T-helper 1 cell treated with Interleukin-12 subunit alpha and Interleukin-12 subunit beta and Interleukin-4 antibody, amounts not matched to agents 30 ng/mL and 1 ng/mL, for 36 hours (primary cell): ENCODE measurements around the gene ZNF746. TPM values are rescaled to one million over a fixed set of nuclear protein-coding genes. Genes with fewer than 3 reads are reported as not detected.
"Not testable (repeated sequence)": the region's sequence is repeated elsewhere in the genome, so short reads cannot be mapped to it uniquely, and the experiment has no call there.

Source experiments
- intact Hi-C: fragments of 100-400 bp; cut with micrococcal nuclease; formaldehyde crosslinking; loops from one replicate; pipeline ENCODE4 v1.15.1; 2024
- total RNA-seq: library from RNA; stranded (reverse); gene quantifications from 2 replicates; pipeline ENCODE4 v1.2.3, GENCODE V29; 2022

The ZNF746 gene
- total RNA-seq, 1 donor from 2014 or later: 28.5 TPM

DNA sequence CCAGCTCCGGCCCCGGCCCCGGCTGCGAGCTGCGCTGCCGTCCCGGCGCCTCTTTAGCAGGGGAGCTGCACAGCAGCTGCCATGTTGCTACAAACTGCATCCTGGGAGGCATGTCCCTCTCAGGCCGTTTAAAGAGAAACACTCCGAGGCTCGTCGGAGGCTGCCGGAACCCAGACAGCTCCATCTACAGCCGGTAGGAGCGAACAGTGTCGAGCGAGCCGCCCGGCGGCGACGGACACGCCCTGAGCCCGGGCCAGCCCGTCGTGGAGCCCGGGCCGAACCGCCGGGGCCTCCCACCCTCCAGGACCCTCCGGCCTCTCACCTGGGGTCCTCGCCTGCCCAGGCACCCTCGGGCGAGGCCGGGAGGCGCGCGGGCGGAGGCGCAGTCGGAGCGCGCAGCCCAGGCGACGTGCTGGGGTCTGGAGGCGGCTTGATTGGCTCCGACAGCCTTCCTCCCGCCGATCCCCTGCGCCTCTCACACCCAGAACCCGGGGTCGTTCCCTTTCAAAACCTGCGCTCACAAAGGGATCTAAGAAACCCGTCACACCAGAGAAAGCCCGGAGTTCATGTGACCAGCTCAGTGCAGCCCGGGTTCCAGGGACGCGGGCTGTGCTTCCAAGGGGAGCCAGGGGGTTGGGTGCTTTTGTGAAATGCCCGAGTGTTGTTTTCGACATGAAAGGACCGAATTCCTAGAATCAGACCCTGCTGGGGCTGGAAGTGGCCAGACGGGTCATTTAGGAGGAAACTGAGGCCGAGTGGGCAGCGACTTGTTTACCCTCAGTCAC, 36.9 kb downstream of the ZNF746 start, which contains the start of gene ZNF777:
ZNF777 (minus strand) TSS at position 570 of the 785 bp plus-strand sequence. CDS start 5,040 bp downstream, outside the sequence.
- intact Hi-C loops: loop anchor here (1.0 to 10.0 kb wide), 13 partner anchors 37 to 378 kb away; partner anchors contain the start of genes ZNF212, ZNF398, ZNF746 and ZNF783

DNA sequence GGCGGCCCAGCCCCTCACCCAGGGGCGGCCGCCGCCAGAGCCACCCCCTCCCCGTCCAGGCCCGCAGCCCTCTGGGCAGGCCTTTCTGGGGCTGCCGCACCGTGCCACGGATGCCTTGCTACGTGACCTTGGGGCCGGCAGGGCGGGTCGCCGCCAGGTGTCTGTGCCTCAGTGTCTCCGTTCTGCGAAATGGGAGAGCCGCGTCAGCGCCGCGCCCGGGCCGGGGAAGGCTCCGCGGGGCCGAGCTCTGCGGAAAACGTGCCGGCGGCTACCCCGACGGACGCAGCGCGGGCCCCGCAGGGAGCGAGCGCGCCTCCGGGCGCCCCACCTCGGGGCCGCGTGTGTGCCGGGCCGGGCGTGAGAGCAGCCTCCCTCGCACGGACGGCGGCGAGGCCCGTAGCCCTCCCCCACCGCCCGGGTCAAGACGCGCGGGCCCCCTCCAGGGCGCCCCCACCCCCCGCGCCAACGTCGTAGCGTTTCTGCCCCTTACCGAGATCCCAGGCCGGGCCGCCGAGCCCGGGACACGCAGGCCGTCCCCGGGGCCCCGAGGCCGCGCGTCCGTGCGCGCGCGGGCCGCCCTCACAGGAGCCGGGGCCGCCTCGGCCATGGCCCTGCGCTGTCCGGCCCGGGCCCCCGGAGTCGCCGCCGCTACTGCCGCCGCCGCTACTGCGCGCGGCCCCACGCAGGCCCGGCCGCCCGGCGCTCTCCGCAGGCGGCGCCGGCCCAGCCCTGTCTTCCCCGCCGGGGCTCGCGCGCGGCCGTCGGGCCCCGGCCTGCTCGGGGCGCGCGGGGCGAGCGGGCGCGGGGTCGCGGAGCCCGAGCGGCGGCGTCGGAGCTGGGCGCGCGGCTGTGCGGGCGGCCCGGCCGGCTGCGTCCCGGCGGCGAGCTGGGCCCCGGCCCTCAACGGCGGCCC, 37.8 kb downstream of the ZNF746 start:
- intact Hi-C loops: loop anchor here (1.0 to 10.0 kb wide), 13 partner anchors 37 to 379 kb away; partner anchors contain the start of genes ZNF212, ZNF398, ZNF746 and ZNF783

DNA sequence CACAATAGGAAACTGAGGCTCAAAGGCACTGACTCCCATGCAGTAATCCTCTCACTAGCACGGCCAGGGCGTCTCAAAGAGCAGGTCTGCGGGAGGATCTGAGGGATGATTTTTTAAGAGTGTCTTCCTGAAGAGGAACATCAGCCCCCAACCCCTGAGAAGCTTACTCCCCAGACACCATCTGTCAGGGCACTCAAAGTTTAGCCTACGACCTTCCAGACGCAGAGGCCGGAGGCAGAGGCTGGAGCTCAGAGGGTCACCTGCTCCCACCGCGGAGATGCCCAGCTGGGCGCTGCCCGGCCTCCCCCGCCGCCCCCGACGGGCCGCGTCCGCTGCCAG, 38.4 kb downstream of the ZNF746 start:
- intact Hi-C loops: no loop called here

DNA sequence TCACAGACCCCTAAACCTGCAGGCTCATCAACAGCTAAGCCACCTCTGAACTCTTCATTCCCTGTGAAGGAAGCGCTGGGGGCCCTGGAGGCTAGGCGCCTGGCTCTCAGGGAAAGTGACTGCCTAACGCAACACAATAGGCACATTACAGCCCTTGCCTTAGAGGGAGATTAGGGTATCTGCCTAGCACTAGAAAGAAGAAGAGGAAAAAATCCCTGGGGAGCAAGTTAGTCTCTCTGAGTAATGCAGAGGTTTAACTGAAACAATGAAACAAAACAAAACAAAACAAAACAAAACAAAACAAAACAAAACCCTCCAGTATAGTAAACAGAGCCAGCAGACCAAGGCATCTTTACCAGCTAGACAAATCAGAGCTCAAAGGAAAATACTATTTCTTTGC, 39.4 kb downstream of the ZNF746 start:
- intact Hi-C loops: no loop called here

DNA sequence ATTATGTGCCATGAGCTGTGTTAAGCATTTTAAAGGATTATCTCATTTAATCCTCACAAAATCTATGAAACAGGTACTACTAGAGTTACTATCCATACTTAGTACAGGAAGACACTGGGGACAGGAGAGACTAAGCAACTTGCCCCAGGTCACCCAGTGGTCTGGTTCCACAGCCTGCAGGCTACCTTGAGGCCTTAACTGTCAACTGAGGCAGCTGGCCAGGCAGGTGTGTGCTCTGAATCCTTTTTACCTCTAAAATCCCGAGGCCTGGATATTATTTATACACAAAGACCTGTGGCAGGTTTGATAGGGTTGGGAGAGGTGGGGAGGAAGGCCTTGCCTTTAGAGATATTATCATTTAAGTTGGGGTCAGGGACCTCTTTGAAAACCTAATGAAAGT, 39.8 kb downstream of the ZNF746 start:
- intact Hi-C loops: no loop called here

DNA sequence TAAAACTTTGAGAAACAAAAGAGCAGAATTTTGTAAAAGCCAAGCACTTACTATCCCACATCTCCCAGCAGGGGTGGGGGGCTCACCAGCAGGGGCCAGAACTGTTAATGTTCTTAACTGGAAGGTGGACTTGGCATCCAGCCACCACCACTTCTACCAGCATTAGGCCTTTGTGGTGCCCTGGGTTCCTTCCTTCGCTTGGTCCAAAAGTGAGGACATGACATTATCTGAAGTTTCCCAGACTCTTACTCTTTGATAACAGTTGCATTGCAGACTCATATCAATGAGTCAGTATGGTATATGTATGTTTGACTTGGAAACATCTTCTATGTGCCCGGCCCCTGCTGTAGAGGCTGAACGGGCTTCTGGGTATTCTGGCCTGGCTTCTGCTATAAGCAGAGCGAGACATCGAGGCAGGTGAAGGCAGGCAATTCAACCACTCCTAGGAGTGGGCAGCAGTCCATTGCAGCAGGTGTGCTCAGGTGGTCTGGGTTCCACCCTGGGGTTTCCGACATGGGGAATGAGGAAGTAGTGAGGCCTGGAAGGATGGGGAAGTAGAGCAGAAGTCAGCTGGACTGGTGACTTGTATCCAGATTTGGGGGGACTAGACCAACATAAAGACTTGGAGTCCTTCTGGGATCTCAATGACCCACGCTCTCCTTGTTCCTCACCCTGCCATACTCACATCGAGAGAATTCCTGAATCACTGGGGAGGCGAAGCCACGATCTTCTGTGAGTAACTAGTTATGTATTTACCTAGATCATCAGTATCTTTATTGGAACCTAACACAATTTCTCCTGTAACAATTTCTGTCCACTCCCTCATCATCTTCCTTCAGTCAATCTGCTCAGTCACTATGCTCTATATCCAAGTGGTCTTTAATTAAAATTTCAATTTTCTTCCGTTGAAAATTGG, 40.8 kb downstream of the ZNF746 start:
- intact Hi-C loops: no loop called here

DNA sequence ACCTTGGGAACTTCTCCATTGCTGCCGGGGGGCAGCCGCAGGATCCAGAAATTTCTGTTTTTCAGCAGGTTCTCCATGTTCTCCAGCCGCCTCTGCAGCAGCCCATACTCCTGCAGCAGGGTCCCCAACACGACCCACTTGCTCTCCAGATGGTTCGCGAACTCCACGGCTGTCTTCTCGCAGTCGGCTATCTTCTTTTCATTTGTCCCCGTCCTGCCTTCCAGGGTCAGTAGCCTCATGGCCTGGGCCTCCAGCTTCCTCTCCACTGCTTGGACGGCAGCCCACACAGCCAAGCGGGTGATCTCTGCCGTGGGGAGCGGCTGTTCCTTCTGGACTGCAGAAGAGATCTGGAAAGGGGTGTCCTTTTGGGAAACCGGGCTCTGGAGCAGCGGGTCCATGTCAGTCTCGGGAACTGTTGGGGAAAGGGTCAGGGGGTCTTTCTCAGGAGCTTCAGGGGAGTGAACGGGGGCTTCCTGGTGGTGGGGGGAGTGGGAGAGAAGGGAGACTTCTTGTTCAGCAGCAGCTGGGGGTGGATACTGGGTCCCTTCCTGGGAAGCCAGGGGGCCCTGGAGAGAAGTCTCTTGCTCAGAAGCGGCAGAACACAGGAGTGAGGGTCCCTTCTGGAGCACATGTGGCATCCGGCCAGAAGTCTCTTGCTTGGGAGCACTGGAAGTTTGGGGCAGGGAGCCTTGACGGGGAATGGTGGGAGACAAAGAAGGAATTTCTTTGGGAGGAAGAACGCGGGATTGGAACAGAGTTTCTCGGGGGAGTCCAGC, 42.2 kb downstream of the ZNF746 start:
- intact Hi-C loops: no loop called here

DNA sequence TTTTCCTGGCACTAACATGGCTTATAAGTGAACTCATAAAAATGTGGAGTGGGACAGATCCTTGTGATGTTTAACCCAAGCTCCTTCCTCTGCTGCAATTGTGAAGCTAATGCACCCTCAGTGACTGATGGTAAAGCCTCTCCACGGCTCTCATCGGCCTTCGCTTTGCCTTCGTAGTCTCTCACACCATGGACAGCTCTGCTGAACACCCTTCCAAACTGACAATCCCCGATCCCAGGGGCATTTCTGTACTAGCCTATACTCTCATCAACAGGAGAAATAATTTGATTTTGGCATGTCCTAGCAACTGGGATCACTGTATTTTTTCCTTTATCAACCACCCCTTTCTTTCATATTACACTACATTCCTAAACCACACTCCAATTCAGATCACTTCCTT, 42.9 kb downstream of the ZNF746 start:
- intact Hi-C loops: no loop called here

DNA sequence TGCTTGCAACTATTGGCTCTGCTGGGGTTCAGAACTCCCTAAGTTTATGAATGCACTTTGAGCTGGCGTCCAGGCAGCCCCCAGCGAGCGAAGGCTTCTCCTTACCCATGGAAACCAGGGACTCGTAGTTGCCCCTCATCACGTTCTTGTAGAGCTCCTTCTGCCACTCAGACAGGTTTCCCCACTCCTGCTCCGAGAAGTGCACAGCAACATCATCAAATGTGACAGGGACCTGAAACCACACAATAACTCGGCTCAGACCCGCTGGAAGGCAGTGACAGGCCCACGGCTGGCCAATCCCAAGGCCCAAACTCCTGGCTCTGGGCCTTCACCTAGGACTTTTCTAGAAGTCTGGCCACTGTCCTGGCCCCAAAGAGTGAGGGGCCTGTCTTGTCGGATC, 43.6 kb downstream of the ZNF746 start:
- intact Hi-C loops: no loop called here

DNA sequence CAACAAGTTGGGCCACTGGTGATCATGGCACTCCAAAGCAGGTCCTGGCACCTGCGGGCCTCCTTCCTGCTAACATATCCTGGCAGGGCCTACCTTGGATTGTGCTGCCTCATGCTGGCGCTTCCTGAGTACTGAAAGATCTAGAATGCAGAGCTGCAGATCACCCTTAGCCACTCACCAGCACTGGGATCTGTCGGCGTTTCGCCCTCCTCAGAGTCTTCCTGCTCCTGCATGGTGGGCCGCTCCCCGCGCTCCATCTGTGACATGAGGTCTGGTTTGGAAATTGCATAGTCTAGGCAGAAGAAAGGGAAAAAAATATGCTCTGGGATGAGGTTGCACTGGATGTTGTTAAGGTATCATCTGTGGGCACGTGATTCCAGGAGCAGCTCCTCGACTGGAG, 46.8 kb downstream of the ZNF746 start:
- intact Hi-C loops: no loop called here

DNA sequence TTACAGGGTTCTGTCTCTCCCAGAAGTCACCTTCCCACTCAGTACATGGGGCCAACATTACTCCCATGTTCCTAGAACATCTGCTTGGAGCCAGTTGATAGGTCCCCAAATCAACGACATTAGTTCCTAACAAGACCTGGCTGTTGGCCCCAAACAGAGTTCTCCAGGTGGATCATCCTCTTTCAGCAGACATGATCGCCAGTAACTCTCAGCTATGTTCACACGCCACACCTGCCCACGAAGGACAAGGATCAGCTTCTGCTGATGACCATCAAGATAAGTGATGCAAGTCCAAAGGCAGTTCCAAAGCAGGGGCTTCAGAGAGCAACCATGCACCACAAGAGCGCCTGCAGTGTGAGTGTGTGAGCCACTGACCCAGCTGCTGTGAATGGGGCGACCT, 47.7 kb downstream of the ZNF746 start:
- intact Hi-C loops: no loop called here

DNA sequence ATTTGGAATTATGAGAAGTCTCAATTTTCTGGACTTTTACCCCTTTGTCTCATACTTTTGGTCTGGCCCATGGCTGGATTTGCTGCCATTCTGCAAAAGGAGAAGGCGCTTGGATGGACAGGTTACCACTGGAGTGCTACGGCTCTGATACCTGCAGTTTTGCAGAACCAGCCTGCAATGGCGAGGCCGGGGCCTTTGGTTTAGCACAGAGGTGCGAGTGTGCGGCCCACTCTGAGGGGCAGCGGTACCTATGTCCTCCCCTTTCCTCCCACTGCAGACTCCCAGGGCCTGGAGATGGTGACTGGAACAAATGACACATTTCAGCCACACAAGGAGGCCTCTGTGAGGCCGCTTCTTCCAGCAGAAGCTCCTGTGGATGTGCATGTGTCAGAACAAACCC, 48.6 kb downstream of the ZNF746 start:
- intact Hi-C loops: no loop called here

DNA sequence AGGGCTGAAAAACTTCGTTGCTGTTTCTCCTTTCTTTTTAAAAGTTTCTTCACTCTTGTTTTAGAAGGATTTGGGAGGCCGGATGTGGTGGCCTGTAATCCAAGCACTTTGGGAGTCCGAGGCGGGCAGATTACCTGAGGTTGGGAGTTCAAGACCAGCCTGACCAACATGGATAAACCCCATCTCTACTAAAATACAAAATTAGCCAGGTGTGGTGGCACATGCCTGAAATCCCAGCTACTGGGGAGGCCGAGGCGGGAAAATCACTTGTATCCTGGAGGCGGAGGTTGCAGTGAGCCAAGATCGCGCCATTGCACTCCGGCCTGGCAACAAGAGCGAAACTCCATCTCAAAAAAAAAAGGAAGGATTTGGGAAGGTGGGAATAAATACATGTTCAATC, 51.6 kb downstream of the ZNF746 start:
- intact Hi-C loops: not testable (repeated sequence)

DNA sequence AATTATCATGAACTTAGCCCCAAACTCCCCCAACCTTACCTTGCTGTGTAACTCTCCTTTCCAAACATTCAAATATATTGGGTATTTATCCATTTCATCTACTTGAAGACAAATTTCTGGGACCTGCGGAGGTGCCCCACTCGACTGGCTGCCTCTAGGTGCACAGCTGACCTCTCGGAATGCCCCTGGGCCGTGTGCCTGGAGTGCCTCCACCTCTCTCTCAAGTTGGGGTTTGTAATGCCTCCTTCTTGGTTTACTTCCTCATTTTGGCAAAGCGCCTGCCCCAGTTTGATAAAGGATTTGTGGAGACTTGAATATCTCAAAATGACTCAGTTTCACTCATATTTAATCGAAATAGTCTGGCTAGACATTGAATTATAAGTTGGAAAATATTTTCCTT, 53.3 kb downstream of the ZNF746 start:
- intact Hi-C loops: no loop called here

DNA sequence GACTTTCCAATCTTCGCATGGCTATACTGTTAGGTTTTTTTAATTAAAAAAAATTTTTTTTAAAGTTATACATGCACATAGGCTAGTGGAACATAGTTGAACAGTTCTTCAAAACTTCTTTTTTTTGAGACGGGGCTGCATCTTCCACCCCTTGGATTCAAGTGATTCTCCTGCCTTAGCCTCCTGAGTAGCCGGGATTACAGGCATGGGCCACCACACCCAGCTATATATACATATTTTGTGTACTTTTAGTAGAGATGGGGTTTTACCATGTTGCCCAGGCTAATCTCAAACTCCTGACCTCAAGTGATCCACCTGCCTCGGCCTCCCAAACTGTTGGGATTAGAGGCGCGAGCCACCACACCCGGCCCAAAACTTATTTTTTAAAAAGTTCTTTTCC, 54.1 kb downstream of the ZNF746 start:
- intact Hi-C loops: no loop called here

DNA sequence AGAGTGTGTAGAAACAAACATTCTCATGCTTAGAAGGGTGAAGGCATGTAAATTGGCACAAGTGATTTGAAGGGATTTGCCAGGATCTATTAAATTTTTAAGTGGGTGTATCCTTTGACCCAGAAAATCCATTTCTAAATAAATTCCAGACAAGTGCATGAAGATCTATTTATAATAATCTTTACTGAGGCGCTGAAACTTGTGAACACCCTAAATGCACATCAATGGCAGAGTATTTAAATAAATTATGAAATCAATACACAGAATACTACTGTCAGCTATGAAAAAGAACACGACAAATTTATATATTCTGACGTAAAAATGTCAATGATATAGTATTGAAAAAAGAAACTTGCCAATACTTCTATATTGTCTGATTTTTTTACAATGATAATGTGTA, 54.7 kb downstream of the ZNF746 start:
- intact Hi-C loops: no loop called here

DNA sequence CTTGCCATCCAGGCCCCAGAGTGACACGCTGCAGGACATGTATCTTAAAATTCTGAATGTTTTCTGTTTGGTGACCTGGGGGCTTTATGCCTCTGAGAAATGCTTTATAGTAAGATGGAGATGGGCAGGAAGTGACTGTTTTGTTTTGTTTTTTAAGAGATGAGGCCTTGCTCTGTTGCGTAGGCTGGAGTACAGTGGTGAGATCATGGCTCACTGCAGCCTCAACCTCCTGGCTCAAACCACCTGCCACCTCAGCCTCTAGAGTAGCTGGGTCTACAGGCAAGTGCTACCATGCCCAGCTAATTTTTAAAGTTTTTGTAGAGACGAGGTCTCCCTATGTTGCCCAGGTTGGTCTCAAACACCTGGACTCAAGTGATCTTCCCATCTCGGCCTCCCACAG, 57.4 kb downstream of the ZNF746 start:
- intact Hi-C loops: no loop called here

DNA sequence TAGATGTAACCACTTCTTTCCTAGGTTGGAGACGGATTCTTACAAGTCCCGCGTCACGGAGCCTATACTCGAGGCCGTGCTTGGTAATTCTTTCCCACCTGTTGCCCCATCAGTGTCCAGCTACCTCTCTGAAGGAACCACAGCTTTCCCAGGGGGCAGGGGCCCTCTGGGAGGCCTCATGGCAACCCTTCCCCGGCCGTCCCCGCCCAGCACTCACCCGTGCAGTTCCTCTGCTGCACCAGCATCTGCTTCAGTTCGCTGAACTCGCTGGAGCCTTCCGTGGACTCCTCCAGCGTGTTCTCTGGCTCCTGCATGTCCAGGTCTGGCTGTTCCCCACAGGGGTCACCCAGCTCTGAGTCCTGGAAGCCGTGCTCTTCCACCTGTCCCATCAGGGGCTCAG, 61.3 kb downstream of the ZNF746 start:
- intact Hi-C loops: no loop called here

DNA sequence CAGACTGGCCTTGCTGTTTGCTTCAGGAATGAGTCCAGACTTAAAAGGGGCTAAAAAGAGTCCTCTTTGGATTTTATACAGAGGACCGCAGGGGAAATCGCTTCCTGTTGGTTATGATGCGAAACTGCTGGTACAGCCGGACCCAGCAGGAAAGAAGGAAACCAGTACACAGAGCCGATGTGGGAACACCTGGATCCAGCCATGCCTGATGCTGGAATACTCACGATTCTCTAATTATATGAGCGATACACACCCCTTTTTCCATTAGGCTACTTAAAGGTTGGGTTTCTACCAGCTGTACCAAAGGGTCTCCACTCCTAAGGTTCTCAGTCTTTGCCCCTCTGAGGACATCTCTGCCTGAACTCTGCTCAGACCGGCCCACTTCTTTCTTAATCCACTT, 64.5 kb downstream of the ZNF746 start:
- intact Hi-C loops: no loop called here

DNA sequence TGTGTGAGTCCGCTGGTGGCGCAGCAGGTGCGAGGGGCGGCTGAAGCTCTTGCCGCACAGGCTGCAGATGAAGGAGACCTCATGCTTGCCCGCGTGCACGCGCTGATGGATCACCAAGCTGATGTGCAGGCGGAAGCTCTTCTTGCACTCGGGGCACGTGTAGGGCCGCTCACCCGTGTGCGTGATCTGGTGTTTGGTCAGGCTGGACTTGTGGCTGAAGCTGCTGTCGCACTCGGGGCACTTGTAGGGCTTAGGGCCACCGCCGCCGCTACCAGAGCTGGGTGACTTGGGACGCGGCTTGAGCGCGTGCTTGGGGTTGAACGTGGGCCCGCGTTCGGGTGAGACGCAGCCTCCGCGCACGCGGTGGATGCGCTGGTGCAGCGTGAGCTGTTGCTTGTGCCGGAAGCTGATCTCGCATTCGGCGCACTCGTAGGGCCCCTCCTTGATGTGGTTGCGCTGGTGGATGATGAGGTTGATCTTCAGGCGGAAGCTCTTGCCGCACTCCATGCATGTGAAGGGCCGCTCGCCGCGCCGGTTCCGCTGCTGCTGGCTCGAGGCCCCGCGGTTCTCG, 65.4 kb downstream of the ZNF746 start:
- intact Hi-C loops: no loop called here
